GM18526 (cell line): Measurements from ENCODE around the gene DESI1.
A peak's percentile ranks its signal among the peaks of the same experiment; 100 is the strongest.

ENCODE experiments used
- POLR2A ChIP-seq: IDR thresholded peaks from 3 replicates; pipeline ENCODE4 v1.6.1; 2011; ENCODE audit not compliant: insufficient read length; ENCODE audit errors: extremely low read depth

Gene DESI1

GRCh38 chr22:41620589-41621098, at the start of gene DESI1:
Gene DESI1 (minus strand): TSS chr22:41621043. CDS start chr22:41620839, 204 bp downstream.
- peak; percentile 94 for TF ChIP-seq POLR2A

GRCh38 chr22:41668971-41669911, 48.4 kb upstream of the DESI1 start:
- no peak for TF ChIP-seq POLR2A

- no peak for TF ChIP-seq POLR2A
These were observed 44.1 kb upstream of the DESI1 start for GRCh38 chr22:41664951-41665350.

DNA sequence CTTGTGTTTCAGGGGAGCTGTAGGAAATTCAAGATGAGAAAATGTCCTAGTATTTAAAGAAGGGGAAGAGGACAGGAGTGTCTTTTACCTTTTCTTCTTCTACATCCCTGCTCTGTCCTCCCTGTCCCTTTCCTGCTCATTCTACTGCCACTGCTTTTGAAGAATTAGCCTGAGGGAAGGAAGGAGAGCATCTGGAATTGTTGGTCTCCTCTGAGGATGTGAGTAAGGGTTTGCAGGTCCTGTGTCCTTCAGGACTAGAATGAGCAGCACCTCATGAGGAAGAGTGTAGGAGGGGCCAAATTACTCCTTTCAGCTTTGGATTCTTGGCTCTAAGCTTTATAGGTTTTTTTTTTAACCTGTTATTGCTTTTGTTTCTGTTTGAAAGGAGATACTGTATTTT, 43.6 kb upstream of the DESI1 start:
- no peak for TF ChIP-seq POLR2A

- no peak for TF ChIP-seq POLR2A
These were observed 40.9 kb upstream of the DESI1 start for GRCh38 chr22:41661713-41662112.

DNA sequence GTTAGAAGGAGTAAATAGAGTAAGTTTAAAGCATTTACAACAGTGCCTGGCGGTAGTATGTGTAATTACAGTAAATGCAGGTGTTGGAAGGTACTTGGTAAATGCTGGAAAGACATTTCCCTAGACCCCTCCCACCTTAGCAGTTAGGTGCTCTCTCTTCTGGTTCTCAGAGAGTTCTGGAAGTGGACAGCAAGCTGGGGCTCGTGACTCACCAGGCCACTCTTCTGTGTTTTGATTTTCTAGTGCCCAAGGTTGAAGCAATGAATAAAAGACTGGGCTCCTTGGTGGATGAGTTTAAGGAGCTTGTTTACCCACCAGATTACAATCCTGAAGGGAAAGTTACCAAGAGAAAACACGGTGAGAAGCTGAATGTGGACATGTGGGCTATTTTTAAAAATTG, 40.2 kb upstream of the DESI1 start:
- TF ChIP-seq POLR2A = no peak

GRCh38 chr22:41660416-41660815, 39.6 kb upstream of the DESI1 start:
- no peak for TF ChIP-seq POLR2A

DNA sequence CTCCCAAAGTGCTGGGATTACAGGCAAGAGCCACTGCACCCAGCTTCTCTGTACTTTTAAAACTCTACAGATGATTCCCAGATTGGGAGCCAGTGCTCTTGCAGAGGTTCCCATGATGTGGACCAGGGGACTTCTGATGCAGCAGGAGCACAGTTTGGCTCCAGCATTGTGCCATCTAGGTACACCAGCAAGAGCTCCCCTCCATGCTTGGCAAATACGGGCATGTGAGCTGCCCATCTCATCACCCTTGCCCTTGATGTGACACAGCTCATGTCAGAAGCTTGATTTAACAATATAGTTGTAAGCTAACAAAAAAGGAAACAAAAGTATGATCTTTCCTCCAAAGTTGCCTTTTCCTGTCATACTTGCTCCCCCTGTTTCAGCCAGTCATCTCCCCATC, 39.1 kb upstream of the DESI1 start:
- TF ChIP-seq POLR2A = no peak

DNA sequence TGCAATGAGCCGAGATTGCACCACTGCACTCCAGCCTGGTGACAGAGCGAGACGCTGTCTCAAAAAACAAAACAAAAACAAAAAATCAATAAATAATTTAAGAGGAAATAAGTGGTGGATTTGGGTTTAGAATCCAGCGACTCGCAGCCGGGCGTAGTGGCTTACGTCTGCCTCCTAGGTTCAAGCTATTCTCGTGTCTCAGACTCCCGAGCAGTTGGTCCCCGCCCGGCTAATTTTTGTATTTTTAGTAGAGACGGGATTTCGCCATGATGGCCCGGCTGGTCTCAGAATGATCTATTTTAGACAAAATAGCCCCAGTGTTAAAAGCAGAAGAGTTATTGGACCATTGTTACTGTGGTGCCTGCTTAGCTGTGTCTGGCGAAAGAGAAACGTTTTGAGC, 38.0 kb upstream of the DESI1 start:
- TF ChIP-seq POLR2A = no peak

DNA sequence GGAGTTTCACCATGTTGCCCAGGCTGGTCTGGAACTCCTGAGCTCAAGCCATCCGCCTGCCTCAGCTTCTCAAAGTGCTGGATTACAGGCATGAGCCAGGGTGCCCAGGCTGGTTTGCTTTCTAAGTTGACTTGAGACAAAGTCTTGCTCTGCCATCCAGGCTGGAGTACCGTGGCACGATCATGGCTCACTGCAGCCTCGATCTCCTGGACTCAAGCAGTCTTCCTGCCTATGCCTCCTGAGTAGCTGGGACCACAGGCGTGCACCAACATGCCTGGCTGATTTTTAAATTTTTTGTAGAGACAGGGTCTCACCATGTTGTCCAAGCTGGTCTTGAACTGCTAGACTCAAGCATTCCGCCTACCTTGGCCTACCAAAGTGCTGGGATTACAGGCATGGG, 36.9 kb upstream of the DESI1 start:
- no peak for TF ChIP-seq POLR2A

DNA sequence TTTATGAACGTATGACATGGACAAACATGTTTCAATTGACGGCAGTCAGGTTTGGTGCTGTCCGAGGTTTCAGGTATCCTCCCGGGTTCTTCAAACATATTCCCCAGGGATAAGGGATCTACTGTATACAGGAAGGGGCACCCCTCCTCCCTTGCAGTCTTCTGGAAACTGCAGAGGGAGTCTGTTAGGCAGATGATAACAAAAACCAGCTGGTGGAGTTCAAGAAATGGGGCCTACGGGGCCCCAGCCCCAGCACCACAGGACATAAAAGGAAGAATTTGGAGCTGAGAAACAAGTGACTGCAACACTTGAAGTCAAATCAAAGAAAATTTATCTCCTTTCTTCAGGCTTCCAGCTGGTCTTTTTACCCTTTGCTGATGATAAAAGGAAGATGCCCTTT, 35.7 kb upstream of the DESI1 start:
- no peak for TF ChIP-seq POLR2A

- TF ChIP-seq POLR2A = no peak
These were observed 33.5 kb upstream of the DESI1 start for GRCh38 chr22:41654322-41654721.

DNA sequence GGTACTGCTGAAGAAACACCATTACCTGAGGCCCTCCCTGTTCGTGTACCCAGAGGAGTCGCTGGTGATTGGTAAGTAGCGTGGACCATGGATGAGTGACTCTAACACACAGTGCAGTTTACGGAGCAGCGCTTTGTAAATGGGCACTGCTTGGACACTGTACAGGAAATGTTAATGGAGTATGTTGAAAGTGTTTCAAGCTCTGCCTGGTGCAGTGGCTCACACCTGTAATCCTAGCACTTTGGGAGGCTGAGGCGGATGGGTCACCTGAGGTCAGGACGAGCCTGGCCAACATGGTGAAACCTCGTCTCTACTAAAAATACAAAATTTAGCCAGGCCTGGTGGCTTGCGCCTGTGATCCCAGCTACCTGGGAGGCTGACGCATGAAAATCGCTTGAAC, 30.0 kb upstream of the DESI1 start:
- TF ChIP-seq POLR2A = no peak

DNA sequence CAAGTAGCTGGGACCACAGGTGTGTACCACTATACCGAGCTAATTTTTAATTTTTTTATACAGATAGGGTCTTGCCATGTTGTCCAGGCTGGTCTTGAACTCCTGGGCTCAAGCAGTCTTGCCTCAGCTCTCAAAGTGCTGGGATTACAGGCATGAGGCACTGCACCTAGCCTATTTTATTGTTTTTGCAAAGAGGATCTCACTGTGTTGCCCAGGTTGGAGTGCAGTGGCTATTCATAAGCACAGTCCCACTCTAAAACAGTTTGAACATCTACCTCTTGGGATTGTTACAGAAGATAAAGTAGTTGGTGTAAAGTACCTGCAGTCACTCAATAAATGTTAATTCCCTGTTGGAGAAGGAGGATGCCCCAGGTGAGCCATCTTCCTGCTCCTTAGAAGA, 29.4 kb upstream of the DESI1 start:
- no peak for TF ChIP-seq POLR2A

GRCh38 chr22:41648432-41648831, 27.6 kb upstream of the DESI1 start:
- no peak for TF ChIP-seq POLR2A

- no peak for TF ChIP-seq POLR2A
These were observed 26.9 kb upstream of the DESI1 start for GRCh38 chr22:41647771-41648170.
